Neural cell (in vitro differentiated cells): ENCODE data around the gene TCFL5. TPM values are rescaled to one million over a fixed set of nuclear protein-coding genes. Genes with fewer than 3 reads are reported as not detected.

Experiments
- H2AFZ ChIP-seq: fragments of 200-600, 300-800 bp; sonication (generic), shearing (Covaris generic); 2 replicates; pipeline ENCODE4 v1.6.0; 2014; ENCODE audit warnings: low read depth, mild to moderate bottlenecking, antibody characterized with exemption, low read length, moderate library complexity
- H3F3A ChIP-seq: fragments of 200-600 bp; shearing (Covaris generic); 2 replicates; pipeline ENCODE4 v1.6.1; 2016; ENCODE audit warnings: mild to moderate bottlenecking, moderate library complexity, mixed read lengths, antibody characterized with exemption, low read length; ENCODE audit not compliant: insufficient read depth, poor library complexity, severe bottlenecking
- H3K27ac ChIP-seq: fragments of 200-600, 300-800 bp; sonication (generic), shearing (Covaris generic); 2 replicates; pipeline ENCODE4 v1.5.1; 2014; ENCODE audit warnings: mild to moderate bottlenecking, low read length, moderate library complexity
- H3K27me3 ChIP-seq: fragments of 300-800, 200-600 bp; sonication (generic), shearing (Covaris generic); 2 replicates; pipeline ENCODE4 v1.6.0; 2014; ENCODE audit warnings: mild to moderate bottlenecking, low read depth, low read length, moderate library complexity; ENCODE audit not compliant: insufficient read depth
- H3K36me3 ChIP-seq: fragments of 300-800, 200-600 bp; sonication (generic), shearing (Covaris generic); 2 replicates; pipeline ENCODE4 v1.5.1; 2014; ENCODE audit warnings: mild to moderate bottlenecking, antibody characterized with exemption, low read length, moderate library complexity; ENCODE audit not compliant: insufficient read depth
- H3K4me2 ChIP-seq: fragments of 300-800, 200-600 bp; sonication (generic), shearing (Covaris generic); 2 replicates; pipeline ENCODE4 v1.6.0; 2014; ENCODE audit warnings: mild to moderate bottlenecking, low read length
- H3K4me3 ChIP-seq: fragments of 300-800, 200-600 bp; sonication (generic), shearing (Covaris generic); 2 replicates; pipeline ENCODE4 v1.5.1; 2014; ENCODE audit warnings: mild to moderate bottlenecking, low read length, moderate library complexity
- H3K79me2 ChIP-seq: fragments of 200-600 bp; shearing (Covaris generic); replicated peaks from 2 replicates; pipeline ENCODE4 v1.6.0; 2014; ENCODE audit warnings: mild to moderate bottlenecking, low read length, moderate library complexity; ENCODE audit not compliant: insufficient read depth
- H3K9ac ChIP-seq: fragments of 300-800, 200-600 bp; sonication (generic), shearing (Covaris generic); 2 replicates; pipeline ENCODE4 v1.6.1; 2016; ENCODE audit warnings: mild to moderate bottlenecking, low read length, mixed read lengths
- H3K9me2 ChIP-seq: fragments of 200-600 bp; shearing (Covaris generic); 2 replicates; pipeline ENCODE4 v1.6.1; 2016; ENCODE audit warnings: mild to moderate bottlenecking, low read length, mixed read lengths; ENCODE audit not compliant: insufficient read depth
- H3K9me3 ChIP-seq: fragments of 200-600, 300-800 bp; sonication (generic), shearing (Covaris generic); 2 replicates; pipeline ENCODE4 v1.6.1; 2016; ENCODE audit warnings: mild to moderate bottlenecking, mixed run types, low read length, moderate library complexity, mixed read lengths
- H4K20me1 ChIP-seq: fragments of 200-600 bp; shearing (Covaris generic); 2 replicates; pipeline ENCODE4 v1.6.1; 2016; ENCODE audit warnings: mild to moderate bottlenecking, mixed run types; ENCODE audit not compliant: insufficient read depth
- EP300 ChIP-seq: fragments of 450-650 bp; conservative IDR thresholded peaks from 2 replicates; pipeline ENCODE4 v1.6.1; 2014; ENCODE audit warnings: antibody characterized with exemption, mild to moderate bottlenecking, moderate library complexity; ENCODE audit not compliant: poor library complexity, severe bottlenecking
- EZH2 ChIP-seq: fragments of 200-600, 300-800 bp; shearing (Covaris generic), sonication (generic); IDR thresholded peaks from 2 replicates; pipeline ENCODE4 v1.6.1; 2014; ENCODE audit warnings: antibody characterized with exemption, low read length, borderline replicate concordance, mild to moderate bottlenecking; ENCODE audit not compliant: insufficient read depth, poor library complexity, severe bottlenecking
- MXI1 ChIP-seq: fragments of 450-650 bp; conservative IDR thresholded peaks from 2 replicates; pipeline ENCODE4 v1.6.1; 2014; ENCODE audit warnings: antibody characterized with exemption, mild to moderate bottlenecking; ENCODE audit not compliant: poor library complexity, severe bottlenecking
- POLR2AphosphoS5 ChIP-seq: IDR thresholded peaks from 2 replicates; pipeline ENCODE4 v1.6.1; 2012
- RAD21 ChIP-seq: fragments of 450-650 bp; conservative IDR thresholded peaks from 2 replicates; pipeline ENCODE4 v1.6.1; 2014; ENCODE audit warnings: antibody characterized with exemption, mild to moderate bottlenecking, moderate library complexity
- SMC3 ChIP-seq: fragments of 450-650 bp; conservative IDR thresholded peaks from 2 replicates; pipeline ENCODE4 v1.6.1; 2014; ENCODE audit warnings: antibody characterized with exemption, mild to moderate bottlenecking, moderate library complexity; ENCODE audit not compliant: poor library complexity
- TAF1 ChIP-seq: IDR thresholded peaks from 2 replicates; pipeline ENCODE4 v1.6.1; 2012; ENCODE audit warnings: low read depth
- polyA plus RNA-seq: library from polyadenylated mRNA; depleted of rRNA; stranded (reverse); fragments of >200 nt; gene quantifications from 2 replicates; pipeline ENCODE4 v1.2.3, GENCODE V29; 2014
- TF ChIP-seq, protein P1 (sequence below): IDR thresholded peaks from 2 replicates; pipeline ENCODE4 v1.6.1; 2012; ENCODE audit warnings: borderline replicate concordance
- TF ChIP-seq, protein P2 (sequence below): fragments of 450-650 bp; IDR thresholded peaks from 2 replicates; pipeline ENCODE4 v1.5.1; 2014; ENCODE audit warnings: antibody characterized with exemption, mild to moderate bottlenecking, moderate library complexity; ENCODE audit not compliant: poor library complexity, severe bottlenecking

Gene TCFL5
- polyA plus RNA-seq, 1 donor from 2014 or later, result 9.8 TPM

DNA sequence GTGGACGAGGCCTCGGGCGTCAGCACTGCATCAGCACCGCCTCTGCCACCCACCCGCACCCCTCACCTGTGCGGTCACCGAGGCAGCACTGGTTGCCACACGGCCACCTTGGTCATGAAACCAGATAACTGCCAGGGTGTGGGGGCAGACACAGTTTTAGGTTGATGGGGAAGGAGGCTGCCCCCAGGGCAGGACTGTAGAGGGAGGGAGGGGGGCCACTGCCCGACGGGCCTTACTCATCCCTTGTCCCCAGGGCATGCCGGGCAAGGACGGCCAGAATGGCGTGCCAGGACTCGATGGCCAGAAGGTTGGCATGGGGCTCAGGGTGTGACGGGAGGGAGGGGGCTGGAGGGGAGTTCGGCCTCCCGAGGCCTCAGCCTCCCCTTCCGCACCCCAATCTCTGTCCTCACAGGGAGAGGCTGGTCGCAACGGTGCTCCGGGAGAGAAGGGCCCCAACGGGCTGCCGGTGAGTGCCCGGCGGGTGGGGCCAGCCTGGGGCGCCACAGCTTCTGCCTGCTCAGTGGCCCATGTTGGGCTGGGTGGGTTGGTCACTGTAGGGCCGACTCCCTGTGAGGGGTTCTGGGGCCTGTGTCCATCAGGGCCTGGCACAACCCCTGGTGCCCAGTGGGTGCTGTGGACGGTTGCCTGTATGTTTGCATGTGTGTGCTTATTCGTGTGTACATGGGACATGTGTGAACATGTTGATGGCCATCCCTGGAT is 33.0 kb downstream of the TCFL5 start:
- H3K9me3 ChIP-seq, result no peaks in the 10 kb centered on the region
- no peak overlapping the region for H3K27ac ChIP-seq
- H4K20me1 ChIP-seq, result no peaks in the 10 kb centered on the region
- no peak overlapping the region for H3K4me3 ChIP-seq
- no peak overlapping the region for H2AFZ ChIP-seq
- H3K9me2 ChIP-seq, result no peaks in the 10 kb centered on the region
- H3K4me2 ChIP-seq, result no peak overlapping the region
- no peaks in the 10 kb centered on the region for H3K36me3 ChIP-seq
- H3F3A ChIP-seq, result no peaks in the 10 kb centered on the region
- no peaks in the 10 kb centered on the region for H3K27me3 ChIP-seq
- no peak overlapping the region for H3K9ac ChIP-seq
- TF ChIP-seq, protein P1, sequence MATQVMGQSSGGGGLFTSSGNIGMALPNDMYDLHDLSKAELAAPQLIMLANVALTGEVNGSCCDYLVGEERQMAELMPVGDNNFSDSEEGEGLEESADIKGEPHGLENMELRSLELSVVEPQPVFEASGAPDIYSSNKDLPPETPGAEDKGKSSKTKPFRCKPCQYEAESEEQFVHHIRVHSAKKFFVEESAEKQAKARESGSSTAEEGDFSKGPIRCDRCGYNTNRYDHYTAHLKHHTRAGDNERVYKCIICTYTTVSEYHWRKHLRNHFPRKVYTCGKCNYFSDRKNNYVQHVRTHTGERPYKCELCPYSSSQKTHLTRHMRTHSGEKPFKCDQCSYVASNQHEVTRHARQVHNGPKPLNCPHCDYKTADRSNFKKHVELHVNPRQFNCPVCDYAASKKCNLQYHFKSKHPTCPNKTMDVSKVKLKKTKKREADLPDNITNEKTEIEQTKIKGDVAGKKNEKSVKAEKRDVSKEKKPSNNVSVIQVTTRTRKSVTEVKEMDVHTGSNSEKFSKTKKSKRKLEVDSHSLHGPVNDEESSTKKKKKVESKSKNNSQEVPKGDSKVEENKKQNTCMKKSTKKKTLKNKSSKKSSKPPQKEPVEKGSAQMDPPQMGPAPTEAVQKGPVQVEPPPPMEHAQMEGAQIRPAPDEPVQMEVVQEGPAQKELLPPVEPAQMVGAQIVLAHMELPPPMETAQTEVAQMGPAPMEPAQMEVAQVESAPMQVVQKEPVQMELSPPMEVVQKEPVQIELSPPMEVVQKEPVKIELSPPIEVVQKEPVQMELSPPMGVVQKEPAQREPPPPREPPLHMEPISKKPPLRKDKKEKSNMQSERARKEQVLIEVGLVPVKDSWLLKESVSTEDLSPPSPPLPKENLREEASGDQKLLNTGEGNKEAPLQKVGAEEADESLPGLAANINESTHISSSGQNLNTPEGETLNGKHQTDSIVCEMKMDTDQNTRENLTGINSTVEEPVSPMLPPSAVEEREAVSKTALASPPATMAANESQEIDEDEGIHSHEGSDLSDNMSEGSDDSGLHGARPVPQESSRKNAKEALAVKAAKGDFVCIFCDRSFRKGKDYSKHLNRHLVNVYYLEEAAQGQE, result no peak
- TF ChIP-seq POLR2AphosphoS5 (no peak), EZH2 (no peak), TAF1 (no peak), SMC3 (no peak), RAD21 (no peak), MXI1 (no peak), EP300 (no peak)
- TF ChIP-seq, protein P2, sequence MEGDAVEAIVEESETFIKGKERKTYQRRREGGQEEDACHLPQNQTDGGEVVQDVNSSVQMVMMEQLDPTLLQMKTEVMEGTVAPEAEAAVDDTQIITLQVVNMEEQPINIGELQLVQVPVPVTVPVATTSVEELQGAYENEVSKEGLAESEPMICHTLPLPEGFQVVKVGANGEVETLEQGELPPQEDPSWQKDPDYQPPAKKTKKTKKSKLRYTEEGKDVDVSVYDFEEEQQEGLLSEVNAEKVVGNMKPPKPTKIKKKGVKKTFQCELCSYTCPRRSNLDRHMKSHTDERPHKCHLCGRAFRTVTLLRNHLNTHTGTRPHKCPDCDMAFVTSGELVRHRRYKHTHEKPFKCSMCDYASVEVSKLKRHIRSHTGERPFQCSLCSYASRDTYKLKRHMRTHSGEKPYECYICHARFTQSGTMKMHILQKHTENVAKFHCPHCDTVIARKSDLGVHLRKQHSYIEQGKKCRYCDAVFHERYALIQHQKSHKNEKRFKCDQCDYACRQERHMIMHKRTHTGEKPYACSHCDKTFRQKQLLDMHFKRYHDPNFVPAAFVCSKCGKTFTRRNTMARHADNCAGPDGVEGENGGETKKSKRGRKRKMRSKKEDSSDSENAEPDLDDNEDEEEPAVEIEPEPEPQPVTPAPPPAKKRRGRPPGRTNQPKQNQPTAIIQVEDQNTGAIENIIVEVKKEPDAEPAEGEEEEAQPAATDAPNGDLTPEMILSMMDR, result no peak
- no peaks in the 10 kb centered on the region for H3K79me2 ChIP-seq

DNA sequence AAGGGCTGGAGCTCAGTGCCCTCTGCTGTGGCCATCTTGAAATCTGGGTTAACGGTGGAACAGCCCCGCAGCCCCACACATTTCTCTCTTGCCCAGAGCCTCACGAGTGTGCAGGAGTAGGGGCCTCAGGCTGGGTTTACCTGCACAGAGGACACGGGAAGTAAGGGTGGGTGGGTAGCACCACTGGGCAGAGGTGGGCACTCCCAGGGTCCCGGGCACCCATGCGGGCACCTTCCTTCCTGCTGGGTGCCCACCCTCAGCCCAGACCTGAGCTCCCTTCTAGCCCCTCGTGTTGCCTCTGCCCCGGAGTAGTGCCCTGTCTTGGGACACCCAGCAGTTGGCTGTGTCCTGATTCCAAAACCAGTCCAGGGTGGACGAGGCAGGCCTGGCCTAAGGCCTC is 33.6 kb downstream of the TCFL5 start:
- H3K4me2 ChIP-seq, result no peak overlapping the region
- no peaks in the 10 kb centered on the region for H3K27me3 ChIP-seq
- no peaks in the 10 kb centered on the region for H4K20me1 ChIP-seq
- no peaks in the 10 kb centered on the region for H3K79me2 ChIP-seq
- TF ChIP-seq, protein P2, result no peak
- no peak overlapping the region for H2AFZ ChIP-seq
- H3K36me3 ChIP-seq, result no peaks in the 10 kb centered on the region
- no peaks in the 10 kb centered on the region for H3K9me2 ChIP-seq
- no peak overlapping the region for H3K27ac ChIP-seq
- no peak overlapping the region for H3K9ac ChIP-seq
- no peaks in the 10 kb centered on the region for H3F3A ChIP-seq
- no peaks in the 10 kb centered on the region for H3K9me3 ChIP-seq
- no peak overlapping the region for H3K4me3 ChIP-seq
